Esophagus squamous epithelium (tissue), 5 donors: Measurements from ENCODE around the gene ALPP. TPM values are rescaled to one million over a fixed set of nuclear protein-coding genes. Genes with fewer than 3 reads are reported as not detected.
"Not testable (repeated sequence)": the region's sequence is repeated elsewhere in the genome, so short reads cannot be mapped to it uniquely, and the experiment has no call there.

Experiments
- DNase-seq: peaks from one replicate; lab custom pipeline; 2025; lab: John Stamatoyannopoulos, UW
- H3K27ac ChIP-seq, 4 donors: fragments of 200-600 bp; sonication (generic); one replicate each; pipeline ENCODE4 v1.5.1; 2016 to 2019; ENCODE audit warnings: mild to moderate bottlenecking in 1 of 4
- H3K27me3 ChIP-seq, 4 donors: fragments of 200-600 bp; sonication (generic); 1 replicate in 3 of 4; 2 replicates in 1 of 4; pipeline versions ENCODE4 v1.5.1 to v1.6.0; 2017 to 2021; ENCODE audit warnings: antibody characterized with exemption in 1 of 4
- H3K36me3 ChIP-seq, 3 donors: fragments of 200-600 bp; sonication (generic); one replicate each; pipeline ENCODE4 v1.5.1; 2016 to 2019
- H3K4me1 ChIP-seq, 3 donors: fragments of 200-600 bp; sonication (generic); one replicate each; pipeline ENCODE4 v1.5.1; 2017 to 2019
- H3K4me3 ChIP-seq, 4 donors: fragments of 200-600 bp; sonication (generic); 1 replicate in 3 of 4; 2 replicates in 1 of 4; pipeline ENCODE4 v1.5.1; 2016 to 2019; ENCODE audit warnings: mild to moderate bottlenecking in 2 of 4, moderate library complexity in 1 of 4
- H3K9me3 ChIP-seq, 3 donors: fragments of 200-600 bp; sonication (generic); one replicate each; pipeline ENCODE4 v1.5.1; 2016 to 2019
- CTCF ChIP-seq, 6 experiments: fragments of 450-650 bp in 4 of 6; fragments of 200-600 bp in 2 of 6; sonication (generic) in 2 of 6; IDR thresholded peaks; one replicate each; pipeline ENCODE4 v1.5.1; 2016 to 2019; ENCODE audit warnings: antibody characterized with exemption in 6 of 6, mild to moderate bottlenecking in 4 of 6, moderate library complexity in 4 of 6
- POLR2A ChIP-seq, 4 donors: fragments of 450-650 bp; IDR thresholded peaks; one replicate each; pipeline ENCODE4 v1.6.1; 2017; ENCODE audit warnings: antibody characterized with exemption in 4 of 4, mild to moderate bottlenecking in 4 of 4, moderate library complexity in 3 of 4
- WGBS, 2 donors: methylation state at CpG; one replicate each; pipeline ENCODE4 v1.1.5; 2018; 5-methylcytosine and 5-hydroxymethylcytosine counted together
- intact Hi-C: fragments of 100-400 bp; cut with DNase I; formaldehyde crosslinking; loops from one replicate; pipeline ENCODE4 v1.15.0; 2022
- total RNA-seq, 4 donors: library from RNA; depleted of rRNA; stranded (reverse); fragments of >200 nt; gene quantifications; one replicate each; pipeline ENCODE4 v1.1.0, GENCODE V29; 2016
- donor health status: DM: yes; HTN: yes; CAD: no.

ALPP gene
- total RNA-seq, 4 donors from 2014 or later: not detected

- H3K4me1 ChIP-seq: peaks cover 0 to 9% (median 0%) of the 10 kb centered on the region in 3 donors
- no peak overlapping the region for H3K4me3 ChIP-seq
- H3K27me3 ChIP-seq: no peaks in the 10 kb centered on the region
- intact Hi-C loops: no loop called here
- H3K9me3 ChIP-seq: no peaks in the 10 kb centered on the region
- H3K36me3 ChIP-seq: peaks cover 0 to 40% (median 14%) of the 10 kb centered on the region in 3 donors
- no peak for DNase-seq
- 82 to 100% methylated on average over 2 to 11 of the region's 15 CpGs for WGBS, 2 donors
- TF ChIP-seq POLR2A (IDR thresholded peaks at IDR 0.05): no peak
- TF ChIP-seq CTCF (IDR thresholded peaks at IDR 0.05): no peak
- H3K27ac ChIP-seq: no peak overlapping the region
Measured at GRCh38 chr2:232336241-232336736, 42.3 kb upstream of the ALPP start.

GRCh38 chr2:232336981-232337720 lies 41.4 kb upstream of the ALPP start:
- TF ChIP-seq POLR2A (IDR thresholded peaks at IDR 0.05) (no peak), CTCF (IDR thresholded peaks at IDR 0.05) (no peak)
- Histone ChIP-seq H3K36me3 (peaks cover 0 to 40% (median 14%) of the 10 kb centered on the region in 3 donors), H3K27me3 (no peaks in the 10 kb centered on the region), H3K4me3 (no peak overlapping the region), H3K9me3 (no peaks in the 10 kb centered on the region), H3K4me1 (peaks cover 0 to 9% (median 0%) of the 10 kb centered on the region in 3 donors), H3K27ac (no peak overlapping the region)
- intact Hi-C loops: no loop called here
- no peak for DNase-seq
- 53 to 76% methylated on average over 3 to 7 of the region's 18 CpGs for WGBS, 2 donors

GRCh38 chr2:232338094-232338758 lies 40.3 kb upstream of the ALPP start:
- intact Hi-C loops, H3K9me3 ChIP-seq, H3K4me1 ChIP-seq, H3K4me3 ChIP-seq, H3K27ac ChIP-seq, H3K27me3 ChIP-seq, DNase-seq: not testable (repeated sequence)
- no CpG with 5 or more reads among the region's 16 CpGs for WGBS, 2 donors
- H3K36me3 ChIP-seq: peaks cover 0 to 40% (median 14%) of the 10 kb centered on the region in 3 donors

- 94% methylated on average over 6 of the region's 7 CpGs; no CpG with 5 or more reads in 1 of the 2 donors for WGBS, 2 donors
- Histone ChIP-seq H3K9me3 (no peaks in the 10 kb centered on the region), H3K27me3 (no peaks in the 10 kb centered on the region), H3K4me3 (no peak overlapping the region), H3K27ac (no peak overlapping the region), H3K4me1 (peaks cover 0 to 3% (median 0%) of the 10 kb centered on the region in 3 donors), H3K36me3 (peaks cover 0 to 36% (median 14%) of the 10 kb centered on the region in 3 donors)
- no peak for TF ChIP-seq POLR2A (IDR thresholded peaks at IDR 0.05)
- no peak for TF ChIP-seq CTCF (IDR thresholded peaks at IDR 0.05)
- intact Hi-C loops: no loop called here
- no peak for DNase-seq
Measured at GRCh38 chr2:232338759-232339106, 39.8 kb upstream of the ALPP start.

GRCh38 chr2:232339121-232340081 lies 39.1 kb upstream of the ALPP start:
- TF ChIP-seq CTCF (IDR thresholded peaks at IDR 0.05) (no peak), POLR2A (IDR thresholded peaks at IDR 0.05) (no peak)
- H3K36me3 ChIP-seq: peaks cover 0 to 29% (median 14%) of the 10 kb centered on the region in 3 donors
- H3K27ac ChIP-seq: no peak overlapping the region
- DNase-seq: no peak
- H3K9me3 ChIP-seq: no peaks in the 10 kb centered on the region
- H3K4me1 ChIP-seq: no peaks in the 10 kb centered on the region
- H3K4me3 ChIP-seq: no peak overlapping the region
- 70 to 91% methylated on average over 8 to 15 of the region's 23 CpGs for WGBS, 2 donors
- no peaks in the 10 kb centered on the region for H3K27me3 ChIP-seq
- intact Hi-C loops: no loop called here
